ENCODE measurements around the gene TMEM59. TPM values are rescaled to one million over a fixed set of nuclear protein-coding genes. Genes with fewer than 3 reads are reported as not detected.
"Not testable (repeated sequence)": the region's sequence is repeated elsewhere in the genome, so short reads cannot be mapped to it uniquely, and the experiment has no call there.

TMEM59 gene
- total RNA-seq, 2 experiments from 2014 or later: 93.4 to 109 TPM

DNA sequence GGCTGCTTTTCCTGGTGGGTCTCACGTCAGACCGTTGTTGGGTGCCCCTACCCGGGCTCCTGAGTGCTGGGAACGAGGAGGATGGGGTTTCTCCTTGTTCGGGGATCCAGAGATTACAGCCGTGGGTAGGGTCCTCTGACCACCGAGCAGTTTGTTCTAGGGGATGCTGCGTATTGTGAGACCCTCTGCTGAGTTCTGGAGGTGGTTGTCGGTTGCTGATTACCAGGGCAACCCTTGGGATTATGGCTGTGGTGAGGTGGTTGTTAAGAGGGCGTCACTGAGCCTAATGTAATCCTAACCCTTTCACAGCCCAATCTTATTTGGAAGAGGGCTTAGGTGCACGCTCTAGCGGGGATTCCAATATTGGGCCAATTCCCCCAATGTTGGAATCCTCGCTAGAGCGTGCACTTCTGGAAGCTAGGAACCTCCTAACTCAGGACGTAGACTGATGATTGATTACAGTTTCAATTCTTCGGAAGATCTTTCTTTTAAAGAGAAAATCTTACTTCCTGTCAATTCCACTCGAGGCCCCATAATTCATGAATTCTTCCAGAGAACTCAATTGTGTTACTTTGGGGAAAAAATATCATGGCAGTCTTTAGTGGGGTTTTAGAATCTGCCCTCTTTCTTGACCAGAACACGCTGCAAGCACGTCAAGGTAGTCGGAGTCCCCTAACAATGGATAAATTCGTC is 887 bp upstream of the TMEM59 start:
- ATAC-seq (no peak), DNase-seq (peak; percentile 38)
- Mint-ChIP-seq H3K36me3 (ENCODE audit: low read depth) (peaks cover 24% of the 10 kb centered on the region), H3K9me3 (no peaks in the 10 kb centered on the region), H3K27me3 (no peaks in the 10 kb centered on the region), H3K4me3 (no peak overlapping the region), H3K27ac (no peak overlapping the region), H3K4me1 (ENCODE audit: low read depth) (peaks cover 26% of the 10 kb centered on the region)
- TF ChIP-seq, protein P1, sequence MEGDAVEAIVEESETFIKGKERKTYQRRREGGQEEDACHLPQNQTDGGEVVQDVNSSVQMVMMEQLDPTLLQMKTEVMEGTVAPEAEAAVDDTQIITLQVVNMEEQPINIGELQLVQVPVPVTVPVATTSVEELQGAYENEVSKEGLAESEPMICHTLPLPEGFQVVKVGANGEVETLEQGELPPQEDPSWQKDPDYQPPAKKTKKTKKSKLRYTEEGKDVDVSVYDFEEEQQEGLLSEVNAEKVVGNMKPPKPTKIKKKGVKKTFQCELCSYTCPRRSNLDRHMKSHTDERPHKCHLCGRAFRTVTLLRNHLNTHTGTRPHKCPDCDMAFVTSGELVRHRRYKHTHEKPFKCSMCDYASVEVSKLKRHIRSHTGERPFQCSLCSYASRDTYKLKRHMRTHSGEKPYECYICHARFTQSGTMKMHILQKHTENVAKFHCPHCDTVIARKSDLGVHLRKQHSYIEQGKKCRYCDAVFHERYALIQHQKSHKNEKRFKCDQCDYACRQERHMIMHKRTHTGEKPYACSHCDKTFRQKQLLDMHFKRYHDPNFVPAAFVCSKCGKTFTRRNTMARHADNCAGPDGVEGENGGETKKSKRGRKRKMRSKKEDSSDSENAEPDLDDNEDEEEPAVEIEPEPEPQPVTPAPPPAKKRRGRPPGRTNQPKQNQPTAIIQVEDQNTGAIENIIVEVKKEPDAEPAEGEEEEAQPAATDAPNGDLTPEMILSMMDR (IDR thresholded peaks at IDR 0.05): no peak
- ChIA-PET POLR2A (interaction anchor here (1.1 to 1.5 kb wide), 2 partner anchors 111 to 217 kb away, joined by 3 to 4 read pairs; no protein-coding TSS in a partner anchor), CTCF (interaction anchor here (0.8 to 4.1 kb wide), 9 partner anchors 14 to 722 kb away, joined by 3 to 14 read pairs (median 4); partner anchors contain the start of gene NDC1)
- intact Hi-C loops (cut with micrococcal nuclease): loop anchor here (5.0 kb wide), 3 partner anchors 167 to 353 kb away; partner anchors contain the start of genes NDC1, SSBP3 and YIPF1

DNA sequence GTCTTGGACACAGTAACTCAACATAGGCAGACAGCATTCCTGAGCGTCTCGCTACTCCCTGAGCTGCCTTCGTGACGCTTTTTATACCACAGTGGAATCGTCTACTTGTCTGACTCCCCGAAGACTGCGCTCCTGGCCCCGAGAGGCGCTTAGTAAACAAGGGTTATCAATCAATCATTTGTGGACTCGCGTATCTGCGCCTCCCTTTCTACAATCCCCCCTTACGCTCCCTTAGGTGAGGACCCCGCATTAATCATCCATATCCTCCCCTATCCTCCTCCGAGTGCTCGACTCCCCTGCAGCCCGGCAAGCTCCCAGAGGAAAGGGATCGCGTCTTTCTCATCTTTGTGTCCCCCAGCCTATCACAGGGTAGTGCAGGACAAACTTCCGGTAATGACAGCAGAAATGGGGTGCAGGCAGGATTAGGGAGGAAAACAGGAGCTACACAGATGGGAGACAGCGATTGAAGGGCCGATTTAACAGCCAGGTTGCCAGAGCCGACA is 522 bp downstream of the TMEM59 start:
- POLR2A ChIA-PET: interaction anchor here (1.0 to 1.8 kb wide), 3 partner anchors 12 to 171 kb away, joined by 4 to 7 read pairs (median 4); no protein-coding TSS in a partner anchor
- CTCF ChIA-PET: interaction anchor here (1.2 to 4.1 kb wide), 8 partner anchors 9 to 437 kb away, joined by 3 to 14 read pairs (median 4); partner anchors contain the start of gene NDC1
- ATAC-seq (peak; percentile 17), DNase-seq (peak; percentile 43)
- Mint-ChIP-seq H3K4me3 (no peak overlapping the region), H3K4me1 (ENCODE audit: low read depth) (peaks cover 37% of the 10 kb centered on the region), H3K27ac (no peak overlapping the region), H3K36me3 (ENCODE audit: low read depth) (peaks cover 15% of the 10 kb centered on the region), H3K27me3 (no peaks in the 10 kb centered on the region), H3K9me3 (no peaks in the 10 kb centered on the region)
- intact Hi-C loops (cut with micrococcal nuclease): loop anchor here (5.0 kb wide), 3 partner anchors 165 to 355 kb away; partner anchors contain the start of genes NDC1, SSBP3 and YIPF1
- TF ChIP-seq, protein P1 (IDR thresholded peaks at IDR 0.05): no peak

DNA sequence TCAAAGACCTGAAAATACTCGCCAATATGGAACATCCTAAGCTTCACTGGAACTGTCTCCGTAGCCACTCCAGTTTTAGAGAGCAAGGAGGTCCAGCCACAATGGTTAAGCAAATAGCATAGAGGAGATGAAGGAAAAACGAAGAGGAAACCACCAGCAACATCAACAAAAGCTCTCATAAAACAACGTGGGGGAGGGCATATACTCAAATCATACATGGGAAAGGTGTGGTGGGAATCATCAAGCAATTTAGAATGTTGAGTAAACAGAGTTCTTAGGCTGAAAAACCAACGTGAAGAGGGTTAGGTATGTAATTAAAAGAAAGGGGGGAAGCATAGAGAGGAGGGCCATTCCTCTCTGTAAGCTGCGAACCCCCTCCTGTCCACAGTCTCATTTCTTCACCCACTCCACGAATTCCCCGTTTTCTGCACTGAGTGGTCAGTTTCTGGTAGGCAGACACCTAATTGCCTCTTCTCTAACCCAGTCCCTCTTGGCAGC is 1.0 kb downstream of the TMEM59 start:
- Mint-ChIP-seq H3K4me3 (no peak overlapping the region), H3K27ac (no peak overlapping the region), H3K9me3 (no peaks in the 10 kb centered on the region), H3K36me3 (ENCODE audit: low read depth) (peaks cover 12% of the 10 kb centered on the region), H3K27me3 (no peaks in the 10 kb centered on the region), H3K4me1 (ENCODE audit: low read depth) (peaks cover 41% of the 10 kb centered on the region)
- ChIA-PET POLR2A (interaction anchor here (1.0 to 1.8 kb wide), 3 partner anchors 12 to 170 kb away, joined by 4 to 7 read pairs (median 4); no protein-coding TSS in a partner anchor), CTCF (interaction anchor here (1.2 to 4.1 kb wide), 6 partner anchors 8 to 438 kb away, joined by 3 to 14 read pairs (median 7); no protein-coding TSS in a partner anchor)
- DNase-seq: no peak
- TF ChIP-seq, protein P1 (IDR thresholded peaks at IDR 0.05): no peak
- intact Hi-C loops (cut with micrococcal nuclease): loop anchor here (5.0 kb wide), 3 partner anchors 165 to 355 kb away; partner anchors contain the start of genes NDC1, SSBP3 and YIPF1
- no peak for ATAC-seq

DNA sequence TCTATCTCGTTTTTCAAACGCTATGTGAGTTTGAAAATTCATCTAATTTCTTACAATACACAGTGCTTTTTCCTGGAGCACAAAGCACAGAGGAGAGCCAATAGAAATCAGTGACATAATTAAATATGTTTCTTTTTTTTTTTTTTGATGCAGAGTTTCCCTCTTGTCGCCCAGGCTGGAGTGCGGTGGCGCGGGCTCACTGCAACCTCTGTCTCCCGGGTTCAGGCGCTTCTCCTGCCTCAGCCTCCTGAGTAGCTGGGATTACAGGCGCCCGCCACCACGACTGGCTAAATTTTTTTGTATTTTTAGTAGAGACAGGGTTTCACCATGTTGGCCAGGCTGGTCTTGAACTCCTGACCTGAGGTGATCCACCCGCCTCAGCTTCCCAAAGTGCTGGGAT is 2.6 kb downstream of the TMEM59 start:
- H3K27me3 Mint-ChIP-seq; H3K4me3 Mint-ChIP-seq; H3K9me3 Mint-ChIP-seq; POLR2A ChIA-PET; ATAC-seq; H3K27ac Mint-ChIP-seq; DNase-seq; H3K36me3 Mint-ChIP-seq (ENCODE audit: low read depth): not testable (repeated sequence)
- peaks cover 47% of the 10 kb centered on the region for H3K4me1 Mint-ChIP-seq (ENCODE audit: low read depth)
- CTCF ChIA-PET: interaction anchor here (0.6 to 3.3 kb wide), 3 partner anchors 10 to 190 kb away, joined by 3 to 14 read pairs (median 8); no protein-coding TSS in a partner anchor
- intact Hi-C loops (cut with micrococcal nuclease): loop anchor here (5.0 kb wide), 3 partner anchors 163 to 357 kb away; partner anchors contain the start of genes NDC1, SSBP3 and YIPF1

Data from activated CD8-positive, alpha-beta T cell treated with anti-CD3 and anti-CD28 coated beads for 36 hours (primary cell).